ENCODE results near the gene OR9Q1.
"Not testable (repeated sequence)": the region's sequence is repeated elsewhere in the genome, so short reads cannot be mapped to it uniquely, and the experiment has no call there.

The OR9Q1 gene

GRCh38 chr11:58152781-58153180, 129.1 kb downstream of the OR9Q1 start:
- DNase-seq = no peak

DNA sequence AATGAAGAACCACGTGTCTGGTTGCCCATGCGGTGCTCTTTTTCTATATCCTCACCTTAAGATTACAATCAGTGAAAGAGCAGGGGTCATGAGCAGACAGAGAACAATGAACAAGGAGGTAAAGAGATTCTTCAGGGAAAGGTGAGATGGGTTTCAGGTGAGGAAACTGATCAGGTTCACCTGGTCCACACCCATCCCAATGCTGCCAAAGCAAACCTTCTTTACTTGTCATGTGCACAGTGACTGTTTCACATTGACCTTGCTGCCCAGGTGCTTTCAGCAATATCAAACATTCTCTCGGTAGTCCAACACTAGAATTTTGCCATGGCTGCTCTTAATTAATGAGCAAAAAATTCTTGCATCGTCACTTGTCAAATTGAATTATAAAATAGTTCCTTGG, 140.7 kb downstream of the OR9Q1 start:
- no peak for DNase-seq

- no peak for DNase-seq
These were observed 141.3 kb downstream of the OR9Q1 start for GRCh38 chr11:58164990-58165389.

GRCh38 chr11:58165504-58166106, 141.9 kb downstream of the OR9Q1 start:
- DNase-seq = no peak

DNA sequence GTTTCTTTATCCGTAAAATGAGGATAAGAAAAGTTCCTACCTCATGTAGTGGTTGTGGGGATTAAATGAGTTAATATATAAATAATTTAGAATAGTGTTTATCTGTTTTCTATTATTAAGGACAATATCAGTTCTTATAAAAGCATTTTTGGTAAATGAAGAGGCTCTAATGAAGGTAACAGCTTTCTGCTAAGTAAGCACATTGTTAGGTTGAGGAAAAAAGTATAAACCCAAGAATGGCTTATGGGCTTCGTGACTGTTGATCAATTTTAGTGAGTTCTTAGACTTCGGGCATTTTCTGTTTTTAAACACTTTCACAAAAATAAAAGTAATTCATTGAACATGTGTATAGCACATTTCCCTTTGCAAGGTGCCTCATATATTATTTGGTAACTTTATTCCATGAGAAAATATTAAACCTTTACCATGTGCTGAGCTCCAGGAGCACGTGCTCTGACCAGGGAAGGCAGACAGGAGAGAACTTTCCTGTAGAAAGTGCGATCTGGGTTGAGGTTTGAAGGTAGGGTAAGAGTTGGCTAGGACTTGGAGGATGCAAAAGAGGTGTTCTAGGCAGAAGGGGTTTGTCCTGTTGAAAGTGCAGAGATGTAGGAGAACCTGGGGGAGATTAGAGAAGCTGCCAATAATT, 153.9 kb downstream of the OR9Q1 start:
- DNase-seq = no peak

- no peak for DNase-seq
These were observed 154.8 kb downstream of the OR9Q1 start for GRCh38 chr11:58178444-58178843.

DNA sequence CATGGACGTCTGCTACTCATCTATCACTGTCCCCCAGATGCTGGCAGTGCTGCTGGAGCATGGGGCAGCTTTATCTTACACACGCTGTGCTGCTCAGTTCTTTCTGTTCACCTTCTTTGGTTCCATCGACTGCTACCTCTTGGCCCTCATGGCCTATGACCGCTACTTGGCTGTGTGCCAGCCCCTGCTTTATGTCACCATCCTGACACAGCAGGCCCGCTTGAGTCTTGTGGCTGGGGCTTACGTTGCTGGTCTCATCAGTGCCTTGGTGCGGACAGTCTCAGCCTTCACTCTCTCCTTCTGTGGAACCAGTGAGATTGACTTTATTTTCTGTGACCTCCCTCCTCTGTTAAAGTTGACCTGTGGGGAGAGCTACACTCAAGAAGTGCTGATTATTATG, 156.0 kb downstream of the OR9Q1 start:
- no peak for DNase-seq

DNA sequence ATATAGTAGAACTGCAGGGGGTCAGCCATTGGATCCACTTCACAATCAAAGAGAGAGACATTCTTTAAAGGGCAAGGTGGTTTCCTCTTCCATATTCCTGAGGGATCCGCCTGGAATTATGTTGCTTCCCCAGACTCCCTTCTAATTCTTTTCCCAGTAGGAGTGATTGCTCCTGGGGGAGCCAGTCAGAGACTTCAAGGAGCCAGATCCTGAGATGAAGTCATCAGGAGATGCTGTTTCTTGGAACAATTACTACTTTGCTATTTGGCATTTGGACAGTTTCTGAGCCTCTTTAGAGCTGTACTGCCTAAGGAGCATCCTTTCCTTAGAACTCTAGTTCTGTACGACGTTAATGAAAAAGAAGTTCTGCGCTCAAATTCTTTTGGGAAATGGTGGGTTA, 163.3 kb downstream of the OR9Q1 start:
- no peak for DNase-seq

- DNase-seq = no peak
These were observed 165.1 kb downstream of the OR9Q1 start, which contains the start of gene OR9Q2 for GRCh38 chr11:58188770-58189169. Gene OR9Q2, plus strand, starts transcription at chr11:58189070. Its CDS starts 1,421 bp downstream, at chr11:58190491.

GRCh38 chr11:58192229-58192628, 168.5 kb downstream of the OR9Q1 start:
- no peak for DNase-seq

DNA sequence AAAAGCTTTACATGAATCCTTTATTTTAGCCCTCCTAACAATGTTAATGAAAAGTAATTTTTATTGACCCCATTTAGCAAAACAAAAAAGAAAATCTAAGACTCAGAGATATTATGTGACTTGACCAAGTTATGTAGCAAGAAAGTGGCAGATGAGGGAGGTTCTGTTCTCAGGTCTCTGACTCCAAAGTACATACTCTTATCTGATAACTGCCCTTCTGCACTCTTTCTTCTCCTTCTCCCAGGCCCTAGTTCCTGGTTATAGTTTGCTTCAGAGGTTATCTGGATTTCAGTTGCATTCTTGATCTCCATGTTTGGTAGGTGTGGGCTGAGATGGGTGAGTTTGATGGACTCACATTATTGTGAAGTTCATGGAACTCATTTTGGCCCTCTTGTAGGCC, 169.7 kb downstream of the OR9Q1 start:
- DNase-seq = no peak

- DNase-seq = no peak
These were observed 172.3 kb downstream of the OR9Q1 start for GRCh38 chr11:58195939-58196338.

DNA sequence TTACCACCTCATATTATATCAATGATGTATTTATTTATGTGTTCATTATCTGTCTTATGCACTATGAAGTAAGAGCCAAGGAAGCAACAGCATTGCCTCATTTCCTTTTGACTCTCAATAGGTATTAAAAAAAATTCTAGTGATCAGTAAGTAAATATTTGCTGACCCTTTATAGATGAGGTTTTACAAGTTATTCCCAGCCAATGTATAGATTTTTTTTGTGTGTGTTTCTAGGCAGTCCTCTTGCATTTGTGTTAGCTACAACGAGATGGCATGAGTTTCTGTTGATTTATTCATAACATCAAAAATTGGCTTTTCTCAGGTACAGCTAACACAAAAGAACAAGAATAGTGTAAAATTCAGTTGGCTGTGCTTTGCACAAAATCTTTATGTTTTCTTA, 175.6 kb downstream of the OR9Q1 start:
- no peak for DNase-seq

GRCh38 chr11:58204042-58204441, 180.4 kb downstream of the OR9Q1 start, which contains the start of gene OR1S2:
Gene OR1S2, minus strand, starts transcription at chr11:58204142. Its CDS starts 0 bp downstream, at chr11:58204142.
- no peak for DNase-seq

DNA sequence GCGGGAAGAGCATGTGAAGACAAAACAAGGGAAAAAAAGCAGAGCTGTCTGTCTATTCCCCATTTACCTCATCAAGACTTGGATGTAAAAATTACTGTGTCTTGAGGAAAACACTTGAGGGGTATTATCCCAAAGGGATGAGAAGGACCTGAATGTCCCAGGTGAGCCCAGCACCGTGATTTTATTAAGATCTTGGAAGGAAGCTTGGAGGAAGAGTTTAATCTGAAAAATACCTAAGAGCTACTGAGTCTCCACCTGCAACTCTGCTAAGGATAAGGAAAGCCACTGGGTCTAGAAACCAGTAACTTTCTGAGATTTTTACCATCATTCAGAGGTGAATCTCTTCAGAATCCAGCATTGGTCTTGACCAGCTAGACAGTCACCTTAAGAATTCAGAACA, 188.7 kb downstream of the OR9Q1 start, which contains the start of gene OR1S1:
Gene OR1S1 (plus strand): TSS at position 301 of the 400 bp plus-strand sequence.
- not testable (repeated sequence) for DNase-seq

DNA sequence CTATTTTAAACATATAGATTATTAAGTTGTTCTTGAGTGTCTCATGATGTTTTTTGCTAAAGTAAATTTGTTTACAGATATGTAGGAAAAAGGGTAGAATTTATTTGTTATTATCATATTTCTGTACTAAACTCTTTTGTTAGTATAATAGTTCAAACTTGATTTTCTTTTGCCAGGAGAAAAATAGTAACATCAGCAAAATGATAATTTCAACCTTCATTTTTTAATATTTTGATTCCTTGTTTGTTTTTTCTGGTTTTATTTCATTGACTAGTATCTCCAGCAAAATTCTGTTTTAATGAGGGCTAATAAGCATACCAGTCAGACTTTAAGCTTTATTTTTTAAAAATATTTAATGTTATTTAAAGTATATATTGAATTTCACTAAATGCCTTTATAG, 192.8 kb downstream of the OR9Q1 start:
- DNase-seq = no peak

- no peak for DNase-seq
These were observed 199.0 kb downstream of the OR9Q1 start for GRCh38 chr11:58222721-58223120.

DNA sequence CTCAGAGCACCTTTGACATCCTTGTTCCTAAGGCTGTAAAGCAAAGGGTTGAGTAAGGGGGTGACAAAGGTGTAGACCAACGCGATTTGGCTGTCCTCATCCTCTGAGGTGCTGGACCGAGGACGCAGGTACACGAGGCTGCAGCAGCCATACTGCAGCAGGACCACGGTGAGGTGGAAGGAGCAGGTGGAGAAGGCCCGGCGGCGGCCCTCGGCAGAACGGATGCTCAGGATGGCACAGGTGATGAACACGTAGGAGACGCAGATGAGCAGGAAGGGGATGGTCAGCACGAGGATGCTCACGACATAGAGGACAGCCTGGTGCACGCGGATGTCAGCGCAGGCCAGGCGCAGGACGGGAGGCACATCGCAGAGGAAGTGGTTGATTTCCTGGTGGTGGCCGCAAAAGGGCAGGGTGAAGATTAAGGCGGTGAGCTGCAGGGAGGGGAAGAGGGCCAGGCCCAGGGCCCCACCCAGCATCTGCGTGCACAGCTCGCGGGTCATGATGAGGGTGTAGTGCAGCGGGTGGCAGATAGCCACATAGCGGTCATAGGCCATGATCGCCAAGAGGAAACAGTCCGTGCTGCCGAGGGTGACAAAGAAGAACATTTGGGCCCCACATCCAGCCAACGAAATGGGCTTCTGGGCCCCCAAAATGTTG, 204.4 kb downstream of the OR9Q1 start:
- no peak for DNase-seq
